Neuronal stem cell (in vitro differentiated cells): Measurements from ENCODE around the gene ZDHHC11.
"Not testable (repeated sequence)": the region's sequence is repeated elsewhere in the genome, so short reads cannot be mapped to it uniquely, and the experiment has no call there.

Experiments used
- DNase-seq: peaks from one replicate; pipeline ENCODE4 v3.0.0-alpha.2; 2013; ENCODE audit warnings: low spot score
- H2AFZ ChIP-seq: one replicate; pipeline ENCODE4 v1.6.1; 2013; ENCODE audit warnings: mild to moderate bottlenecking, low read length, inconsistent platforms
- H2AK5ac ChIP-seq: 2 replicates; pipeline ENCODE4 v1.6.1; 2013; ENCODE audit warnings: low read depth, mild to moderate bottlenecking, inconsistent platforms, low read length, moderate library complexity, mixed read lengths
- H2BK120ac ChIP-seq: 2 replicates; pipeline ENCODE4 v1.6.1; 2013; ENCODE audit warnings: low read depth, mild to moderate bottlenecking, inconsistent platforms, low read length, moderate library complexity, mixed read lengths
- H2BK12ac ChIP-seq: one replicate; pipeline ENCODE4 v1.6.1; 2013; ENCODE audit warnings: low read length, inconsistent platforms
- H2BK15ac ChIP-seq: 2 replicates; pipeline ENCODE4 v1.6.1; 2013; ENCODE audit warnings: mild to moderate bottlenecking, low read length, inconsistent platforms, mixed read lengths
- H2BK5ac ChIP-seq: one replicate; pipeline ENCODE4 v1.6.1; 2013; ENCODE audit warnings: inconsistent platforms, mild to moderate bottlenecking, low read length, moderate library complexity
- H3K14ac ChIP-seq: one replicate; pipeline ENCODE4 v1.6.1; 2013; ENCODE audit warnings: low read length, inconsistent platforms
- H3K18ac ChIP-seq: 2 replicates; pipeline ENCODE4 v1.6.1; 2013; ENCODE audit warnings: low read length, inconsistent platforms
- H3K23ac ChIP-seq: 2 replicates; pipeline ENCODE4 v1.6.1; 2013; ENCODE audit warnings: low read depth, mild to moderate bottlenecking, mixed read lengths, low read length, inconsistent platforms; ENCODE audit not compliant: poor library complexity
- H3K27ac ChIP-seq: replicated peaks from 3 replicates; pipeline ENCODE4 v1.5.1; 2013; ENCODE audit warnings: low read length, inconsistent platforms
- H3K27me3 ChIP-seq, 3 experiments: 2 replicates each; pipeline ENCODE4 v1.6.1; 2013; ENCODE audit warnings: low read length in 3 of 3, mild to moderate bottlenecking in 2 of 3, inconsistent platforms in 1 of 3, low read depth in 1 of 3, mixed read lengths in 1 of 3, moderate library complexity in 1 of 3; ENCODE audit not compliant: control insufficient read depth in 3 of 3, insufficient read depth in 3 of 3
- H3K36me3 ChIP-seq, 2 donors: replicated peaks in 1 of 2; 2 replicates each; pipeline ENCODE4 v1.6.1; 2013; ENCODE audit warnings: low read length in 2 of 2; ENCODE audit not compliant: control insufficient read depth in 2 of 2, insufficient read depth in 2 of 2
- H3K4ac ChIP-seq: 2 replicates; pipeline ENCODE4 v1.6.1; 2013; ENCODE audit warnings: inconsistent platforms, mild to moderate bottlenecking, low read length, moderate library complexity
- H3K4me1 ChIP-seq, 2 donors: 1 replicate in 1 of 2; 2 replicates in 1 of 2; pipeline ENCODE4 v1.6.1; 2013; ENCODE audit warnings: low read length in 2 of 2, low read depth in 1 of 2; ENCODE audit not compliant: control insufficient read depth in 2 of 2, insufficient read depth in 1 of 2
- H3K4me2 ChIP-seq: one replicate; pipeline ENCODE4 v1.6.1; 2013; ENCODE audit warnings: mild to moderate bottlenecking, low read length, inconsistent platforms; ENCODE audit not compliant: insufficient read depth, poor library complexity, severe bottlenecking
- H3K4me3 ChIP-seq, 2 donors: 2 replicates each; pipeline ENCODE4 v1.5.1; 2013; ENCODE audit warnings: low read length in 2 of 2, mild to moderate bottlenecking in 2 of 2, inconsistent platforms in 1 of 2, moderate library complexity in 1 of 2
- H3K79me1 ChIP-seq: one replicate; pipeline ENCODE4 v1.6.1; 2013; ENCODE audit warnings: low read depth, mild to moderate bottlenecking, inconsistent platforms, low read length, moderate library complexity
- H3K9ac ChIP-seq: one replicate; pipeline ENCODE4 v1.6.1; 2013; ENCODE audit warnings: mild to moderate bottlenecking, low read depth, low read length, inconsistent platforms; ENCODE audit not compliant: poor library complexity
- H3K9me3 ChIP-seq, 2 donors: replicated peaks in 1 of 2; 2 replicates each; pipeline versions ENCODE3 to v1.6.1; 2013; ENCODE audit warnings: low read length in 2 of 2, mild to moderate bottlenecking in 2 of 2, inconsistent platforms in 1 of 2, low read depth in 1 of 2, mixed read lengths in 1 of 2, moderate library complexity in 1 of 2; ENCODE audit not compliant: control insufficient read depth in 2 of 2, insufficient read depth in 1 of 2
- H4K8ac ChIP-seq: one replicate; pipeline ENCODE4 v1.6.1; 2013; ENCODE audit warnings: low read depth, mild to moderate bottlenecking, inconsistent platforms, low read length, moderate library complexity
- H4K91ac ChIP-seq: one replicate; pipeline ENCODE4 v1.6.1; 2013; ENCODE audit warnings: low read length, low read depth, mild to moderate bottlenecking, inconsistent platforms; ENCODE audit not compliant: poor library complexity
- WGBS, 2 donors: extraction: QIAGEN DNeasy Blood & Tissue Kit; methylation state at CpG; one replicate each; pipeline ENCODE4 v1.1.7; 2013; ENCODE audit warnings: missing lambda C conversion rate in 2 of 2, mixed read lengths in 1 of 2; ENCODE audit not compliant: insufficient read length in 2 of 2, insufficient replicate concordance in 1 of 2; ENCODE audit errors: extremely low coverage in 2 of 2; 5-methylcytosine and 5-hydroxymethylcytosine counted together

Gene ZDHHC11

GRCh38 chr5:840118-840973 is 10.4 kb downstream of the ZDHHC11 start:
- Histone ChIP-seq H3K18ac (peak overlapping the region; percentile 85), H4K8ac (peak overlapping the region; percentile 65), H3K9ac (peak overlapping the region; percentile 77), H2AK5ac (peak overlapping the region; percentile 92), H2BK5ac (peak overlapping the region; percentile 53), H3K4ac (peak overlapping the region; percentile 84), H3K14ac (peak overlapping the region; percentile 89), H3K36me3 (peaks cover 5 to 10% of the 10 kb centered on the region in 2 donors), H2BK12ac (peak overlapping the region; percentile 97), H3K23ac (peak overlapping the region; percentile 73)
- not testable (repeated sequence) for H3K27ac ChIP-seq, H3K79me1 ChIP-seq, H3K4me3 ChIP-seq, H3K4me2 ChIP-seq, DNase-seq, H3K9me3 ChIP-seq, H3K27me3 ChIP-seq, H2AFZ ChIP-seq, H3K4me1 ChIP-seq, H2BK15ac ChIP-seq, H2BK120ac ChIP-seq, H4K91ac ChIP-seq
- WGBS, 2 donors, result no CpG with 5 or more reads among the region's 21 CpGs

- not testable (repeated sequence) for H3K79me1 ChIP-seq, H2BK120ac ChIP-seq, H2AK5ac ChIP-seq, H3K9me3 ChIP-seq, H4K91ac ChIP-seq, H3K27me3 ChIP-seq, H2AFZ ChIP-seq, H2BK12ac ChIP-seq, H3K4me3 ChIP-seq, H3K4me1 ChIP-seq, H4K8ac ChIP-seq, H3K14ac ChIP-seq, H3K9ac ChIP-seq, H2BK5ac ChIP-seq, DNase-seq, H3K23ac ChIP-seq, H2BK15ac ChIP-seq, H3K4ac ChIP-seq, H3K27ac ChIP-seq, H3K4me2 ChIP-seq
- H3K18ac ChIP-seq, result peak overlapping the region; percentile 59
- no CpG with 5 or more reads among the region's 10 CpGs for WGBS, 2 donors
- peaks cover 5 to 10% of the 10 kb centered on the region in 2 donors for H3K36me3 ChIP-seq
These were observed 12.3 kb downstream of the ZDHHC11 start for GRCh38 chr5:838431-838851.

GRCh38 chr5:837621-838121 is 13.1 kb downstream of the ZDHHC11 start:
- not testable (repeated sequence) for H3K9ac ChIP-seq, H2BK15ac ChIP-seq, H3K18ac ChIP-seq, H2AFZ ChIP-seq, H3K4me3 ChIP-seq, H3K9me3 ChIP-seq, H3K79me1 ChIP-seq, H2BK5ac ChIP-seq, H3K4me1 ChIP-seq, H3K4ac ChIP-seq, H2BK12ac ChIP-seq, H2BK120ac ChIP-seq, H3K23ac ChIP-seq, H3K14ac ChIP-seq, H3K27ac ChIP-seq, H2AK5ac ChIP-seq, H3K4me2 ChIP-seq, H4K91ac ChIP-seq, DNase-seq, H3K27me3 ChIP-seq
- H4K8ac ChIP-seq, result peak overlapping the region; percentile 65
- WGBS, 2 donors, result no CpG with 5 or more reads among the region's 14 CpGs
- H3K36me3 ChIP-seq, result peaks cover 5 to 10% of the 10 kb centered on the region in 2 donors

GRCh38 chr5:835933-836612 is 14.7 kb downstream of the ZDHHC11 start:
- not testable (repeated sequence) for H3K18ac ChIP-seq, H3K23ac ChIP-seq, H3K4me1 ChIP-seq, H2AFZ ChIP-seq, H3K14ac ChIP-seq, H2BK120ac ChIP-seq, H3K36me3 ChIP-seq, H3K9ac ChIP-seq, H3K9me3 ChIP-seq, H3K4ac ChIP-seq, H3K4me3 ChIP-seq, H2BK5ac ChIP-seq, H3K4me2 ChIP-seq, H2AK5ac ChIP-seq, H3K27ac ChIP-seq, H3K79me1 ChIP-seq, H2BK15ac ChIP-seq, H4K91ac ChIP-seq, H2BK12ac ChIP-seq, DNase-seq, H4K8ac ChIP-seq, H3K27me3 ChIP-seq
- WGBS, 2 donors, result no CpG with 5 or more reads among the region's 7 CpGs
